Measurements from ENCODE around the gene PRR16.

GRCh38 chr5:120450910-120451309, 13.2 kb upstream of the PRR16 start:
- TF ChIP-seq ARNTL (CRISPR knock-in tag; IDR thresholded peaks at IDR 0.05; ENCODE audit: borderline replicate concordance, low read depth) (no peak), ZNF565 (CRISPR knock-in tag; conservative IDR thresholded peaks at IDR 0.05; ENCODE audit: low read depth) (no peak), BACH2 (CRISPR knock-in tag; IDR thresholded peaks at IDR 0.05; ENCODE audit: borderline replicate concordance) (no peak), PATZ1 (CRISPR knock-in tag; IDR thresholded peaks at IDR 0.05; ENCODE audit: borderline replicate concordance) (no peak), RARB (CRISPR knock-in tag; IDR thresholded peaks at IDR 0.05) (no peak), TOX (CRISPR knock-in tag; IDR thresholded peaks at IDR 0.05; ENCODE audit: borderline replicate concordance) (no peak), CREB5 (CRISPR knock-in tag; IDR thresholded peaks at IDR 0.05; ENCODE audit: low read depth) (no peak), OSR1 (CRISPR knock-in tag; IDR thresholded peaks at IDR 0.05) (no peak), CSRNP3 (CRISPR knock-in tag; IDR thresholded peaks at IDR 0.05) (no peak)
